Spleen (tissue), 7 donors: ENCODE data around the gene LOXHD1.

Source experiments
- POLR2A ChIP-seq, 3 donors: fragments of 450-650 bp; IDR thresholded peaks; one replicate each; pipeline ENCODE4 v1.5.1; 2017; ENCODE audit warnings: antibody characterized with exemption in 3 of 3, mild to moderate bottlenecking in 1 of 3
- TF ChIP-seq, protein P1 (sequence below), 11 experiments: fragments of 200-600 bp in 7 of 11; fragments of 450-650 bp in 4 of 11; sonication (generic) in 4 of 11; IDR thresholded peaks in 8 of 11; conservative IDR thresholded peaks in 3 of 11; 1 replicate in 7 of 11; 2 replicates in 4 of 11; pipeline versions ENCODE4 v1.4.0 to v1.8.0; 2016 to 2021; ENCODE audit warnings: antibody characterized with exemption in 11 of 11, inconsistent platforms in 4 of 11, mild to moderate bottlenecking in 1 of 11
- donor health status: DM: no; HTN: no; CAD: no; lungs with moderate emphysema.
- donor health status: DM: no; HTN: no; CAD: no.
- donor health status: DM: no; HTN: no; CAD: no.

DNA sequence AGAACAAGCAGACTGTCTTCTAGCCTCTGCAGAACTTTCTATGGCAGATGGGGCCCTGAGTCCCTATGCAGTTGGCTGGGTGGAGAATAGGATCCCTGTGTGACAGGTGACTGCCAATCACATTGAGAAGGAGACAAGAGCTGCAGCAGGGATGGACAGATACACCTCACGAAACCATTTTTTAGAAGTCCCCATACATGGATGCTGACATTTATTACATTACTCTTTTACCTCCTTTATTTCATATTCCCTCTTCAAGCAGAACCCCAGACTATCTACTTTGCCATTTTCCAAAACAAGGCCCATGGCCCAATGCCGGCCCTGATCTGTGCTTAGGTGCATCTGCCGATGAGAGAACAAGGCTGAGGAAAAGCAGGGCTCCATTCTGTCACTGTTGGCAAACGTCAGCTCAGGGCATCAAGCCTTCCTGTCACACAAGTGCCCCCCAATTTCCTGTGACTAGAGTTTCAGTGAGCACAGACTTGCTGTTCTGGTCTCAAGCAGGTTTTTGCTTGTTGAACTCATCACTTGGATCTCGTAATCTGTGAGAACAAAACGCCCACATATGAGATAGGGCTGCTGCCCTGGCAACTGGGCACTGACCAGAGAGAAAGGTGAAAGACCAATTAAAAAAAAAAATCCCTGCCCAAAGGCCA lies 35.8 kb downstream of the LOXHD1 start:
- TF ChIP-seq, protein P1, sequence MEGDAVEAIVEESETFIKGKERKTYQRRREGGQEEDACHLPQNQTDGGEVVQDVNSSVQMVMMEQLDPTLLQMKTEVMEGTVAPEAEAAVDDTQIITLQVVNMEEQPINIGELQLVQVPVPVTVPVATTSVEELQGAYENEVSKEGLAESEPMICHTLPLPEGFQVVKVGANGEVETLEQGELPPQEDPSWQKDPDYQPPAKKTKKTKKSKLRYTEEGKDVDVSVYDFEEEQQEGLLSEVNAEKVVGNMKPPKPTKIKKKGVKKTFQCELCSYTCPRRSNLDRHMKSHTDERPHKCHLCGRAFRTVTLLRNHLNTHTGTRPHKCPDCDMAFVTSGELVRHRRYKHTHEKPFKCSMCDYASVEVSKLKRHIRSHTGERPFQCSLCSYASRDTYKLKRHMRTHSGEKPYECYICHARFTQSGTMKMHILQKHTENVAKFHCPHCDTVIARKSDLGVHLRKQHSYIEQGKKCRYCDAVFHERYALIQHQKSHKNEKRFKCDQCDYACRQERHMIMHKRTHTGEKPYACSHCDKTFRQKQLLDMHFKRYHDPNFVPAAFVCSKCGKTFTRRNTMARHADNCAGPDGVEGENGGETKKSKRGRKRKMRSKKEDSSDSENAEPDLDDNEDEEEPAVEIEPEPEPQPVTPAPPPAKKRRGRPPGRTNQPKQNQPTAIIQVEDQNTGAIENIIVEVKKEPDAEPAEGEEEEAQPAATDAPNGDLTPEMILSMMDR (IDR thresholded peaks at IDR 0.05 in 8 of 11, conservative IDR thresholded peaks at IDR 0.05 in 3 of 11) = no peak
- TF ChIP-seq POLR2A (IDR thresholded peaks at IDR 0.05) = no peak
